ENCODE data around the gene RPL21.
"Not testable (repeated sequence)": the region's sequence is repeated elsewhere in the genome, so short reads cannot be mapped to it uniquely, and the experiment has no call there.

The RPL21 gene

DNA sequence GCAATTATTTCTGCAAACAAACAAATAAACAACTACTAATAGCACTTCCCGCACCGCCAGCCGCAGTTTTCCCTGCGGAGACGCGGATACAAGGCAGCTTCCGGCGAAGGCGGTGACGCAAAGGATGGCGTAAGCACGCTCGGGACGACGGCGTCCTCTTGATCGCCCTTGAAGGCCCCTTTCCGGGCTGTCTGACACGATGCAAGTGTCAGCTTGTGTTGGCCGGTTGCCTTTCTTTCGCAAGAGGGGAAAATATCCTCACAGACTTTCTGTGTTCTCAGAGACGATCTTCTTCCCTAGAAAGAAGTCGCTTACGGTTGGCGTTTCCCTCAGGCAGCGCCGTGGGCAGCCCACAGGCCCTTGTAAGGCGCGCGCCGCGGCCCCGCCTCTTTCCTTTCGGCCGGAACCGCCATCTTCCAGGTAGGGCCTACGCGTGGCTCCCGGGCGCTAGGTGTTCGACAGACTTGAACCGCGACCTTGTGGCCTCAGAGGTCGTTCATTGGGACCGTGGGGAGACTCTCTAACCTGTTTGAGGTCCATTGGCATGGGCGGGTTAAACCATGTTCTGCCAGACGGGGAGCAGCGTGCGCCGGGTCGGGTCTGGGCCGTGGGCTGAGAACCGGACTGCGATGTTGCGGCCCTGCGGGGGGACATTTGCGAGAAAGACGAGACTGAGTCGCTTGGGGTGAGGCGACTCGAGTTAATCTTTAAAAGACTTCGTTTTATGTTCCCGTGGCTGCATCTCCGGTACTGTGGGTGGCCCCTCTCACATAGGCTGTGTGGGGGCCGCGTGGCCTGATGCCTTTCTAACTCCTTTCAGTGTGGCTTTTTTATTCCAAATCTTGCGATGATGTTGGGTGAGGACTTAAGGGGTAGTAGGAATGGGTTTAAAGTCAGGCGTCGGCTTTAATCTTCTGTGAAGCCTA, at the start of gene RPL21:
Gene RPL21, plus strand, starts transcription at position 393 of the 926 bp plus-strand sequence. CDS start 2,219 bp downstream, outside the sequence.
- DNase-seq: peak; percentile 97 to 98 (median 98)

DNA sequence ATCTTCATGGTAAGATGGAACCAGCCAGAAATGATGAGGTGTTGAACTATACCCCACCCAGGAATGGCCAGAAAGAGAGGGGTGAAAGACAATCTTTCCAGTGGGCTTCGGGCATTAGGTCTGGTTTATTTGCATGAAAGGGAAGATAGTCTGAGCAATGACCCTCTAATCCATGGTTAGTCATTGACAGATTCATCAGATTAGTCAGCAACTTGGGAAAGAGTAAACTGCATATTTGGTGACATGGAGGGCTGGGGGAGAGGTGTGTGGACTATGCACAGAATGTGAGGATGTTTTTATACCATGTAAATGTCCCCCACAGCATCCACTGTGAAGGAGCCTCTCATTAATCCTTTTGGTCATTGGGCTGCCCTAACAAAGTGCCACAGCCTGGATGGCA, 49.7 kb upstream of the RPL21 start:
- peak in 1 of 3 donors; percentile 36 for DNase-seq

DNA sequence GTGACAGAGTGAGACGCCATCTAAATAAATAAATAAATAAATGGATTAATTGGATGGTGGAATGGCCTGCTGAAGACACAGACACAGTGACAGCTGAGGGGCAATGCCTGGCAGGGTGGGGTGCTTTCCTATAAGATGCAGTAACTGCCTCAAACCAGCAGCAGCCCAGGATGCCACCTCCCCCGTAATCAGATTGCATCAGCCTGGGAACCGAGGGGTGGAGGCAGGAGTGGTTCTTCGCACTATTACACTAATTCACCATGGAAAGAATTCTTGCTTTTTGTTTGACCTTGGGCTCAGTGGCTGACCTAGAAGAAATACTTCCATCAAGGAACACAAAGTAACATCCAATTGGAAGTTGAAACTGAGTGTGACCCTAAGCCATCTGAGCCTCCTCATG, 48.2 kb upstream of the RPL21 start:
- no peak for DNase-seq

DNA sequence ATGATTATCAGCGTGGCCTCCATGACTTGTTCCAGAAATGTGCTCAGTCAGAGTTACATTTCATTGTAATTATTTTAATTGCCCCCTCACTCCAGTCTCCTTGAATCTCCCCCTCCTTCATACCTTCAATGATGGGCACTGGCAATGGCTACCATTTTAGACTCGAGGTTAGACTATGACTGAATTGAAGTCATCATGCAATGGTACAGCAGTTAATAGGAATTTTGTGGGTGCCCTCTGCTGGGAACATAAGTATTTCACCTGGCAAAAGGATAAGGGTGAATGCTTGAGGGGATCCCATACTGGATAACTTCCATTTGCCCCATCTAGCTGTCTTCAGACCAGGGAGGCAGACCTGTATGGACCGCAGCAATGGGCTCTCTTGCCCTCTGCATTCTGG, 47.5 kb upstream of the RPL21 start:
- peak; percentile 46 to 57 (median 50) for DNase-seq

DNA sequence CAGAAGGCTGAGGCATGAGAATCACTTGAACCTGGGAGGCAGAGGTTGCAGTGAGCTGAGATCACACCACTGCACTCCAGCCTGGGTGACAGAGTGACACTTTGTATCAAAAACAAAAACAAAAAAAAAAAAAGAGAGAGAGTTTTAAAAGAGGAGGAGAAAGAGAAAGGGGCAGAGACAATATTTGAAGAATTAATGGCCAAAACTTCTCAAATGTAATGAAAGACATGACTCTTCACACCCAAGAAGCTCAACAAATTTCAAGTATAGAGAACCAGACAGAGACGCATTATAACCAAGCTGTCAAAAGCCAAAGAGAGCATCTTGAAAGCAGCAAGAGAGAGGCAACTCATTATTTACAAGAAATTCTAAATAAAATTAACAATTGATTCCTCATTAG, 42.8 kb upstream of the RPL21 start:
- DNase-seq: no peak

DNA sequence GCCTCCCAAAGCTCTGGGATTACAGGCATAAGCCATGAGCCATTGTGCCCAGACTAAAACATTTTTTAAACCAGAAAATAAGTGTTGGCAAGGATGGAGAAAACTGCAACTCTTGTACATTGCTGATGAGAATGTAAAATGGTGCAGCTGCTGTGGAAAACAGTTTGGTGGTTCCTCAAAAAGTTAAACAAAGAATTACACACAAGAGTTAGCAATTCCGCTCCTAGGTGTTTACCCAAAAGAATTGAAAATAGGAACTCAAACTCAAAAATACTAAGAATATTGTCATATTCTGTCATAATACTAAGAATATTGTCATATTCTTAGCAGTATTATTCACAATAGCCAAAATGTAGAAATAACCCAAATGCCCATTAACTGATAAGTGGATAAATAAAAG, 40.1 kb upstream of the RPL21 start:
- no peak for DNase-seq

DNA sequence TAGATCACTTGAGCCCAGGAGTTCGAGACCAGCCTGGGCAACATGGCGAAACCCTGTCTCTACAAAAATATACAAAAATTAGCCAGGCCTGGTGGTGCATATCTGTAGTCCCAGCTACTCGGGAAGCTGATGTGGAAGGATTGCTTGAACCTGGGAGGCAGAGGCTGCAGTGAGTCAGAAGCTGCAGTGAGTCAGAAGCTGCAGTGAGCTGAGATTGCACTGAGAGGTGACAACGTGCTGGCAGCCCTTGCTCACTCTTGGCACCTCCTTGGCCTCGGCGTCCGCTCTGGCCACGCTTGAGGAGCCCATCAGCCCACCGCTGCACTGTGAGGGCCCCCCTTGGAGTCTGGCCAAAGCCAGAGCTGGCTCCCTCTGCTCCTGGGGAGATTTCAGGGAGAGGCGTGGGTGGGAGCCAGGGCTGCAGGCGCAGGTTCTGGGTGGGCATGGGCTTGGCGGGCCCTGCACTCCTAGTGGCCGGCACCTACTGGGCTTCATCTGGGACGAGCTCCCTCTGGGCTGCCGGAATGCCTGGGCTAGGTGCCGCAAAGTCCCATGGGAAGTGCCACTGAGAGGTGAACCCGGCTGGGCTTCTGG, 39.5 kb upstream of the RPL21 start:
- peak; percentile 49 to 60 (median 53) for DNase-seq

DNA sequence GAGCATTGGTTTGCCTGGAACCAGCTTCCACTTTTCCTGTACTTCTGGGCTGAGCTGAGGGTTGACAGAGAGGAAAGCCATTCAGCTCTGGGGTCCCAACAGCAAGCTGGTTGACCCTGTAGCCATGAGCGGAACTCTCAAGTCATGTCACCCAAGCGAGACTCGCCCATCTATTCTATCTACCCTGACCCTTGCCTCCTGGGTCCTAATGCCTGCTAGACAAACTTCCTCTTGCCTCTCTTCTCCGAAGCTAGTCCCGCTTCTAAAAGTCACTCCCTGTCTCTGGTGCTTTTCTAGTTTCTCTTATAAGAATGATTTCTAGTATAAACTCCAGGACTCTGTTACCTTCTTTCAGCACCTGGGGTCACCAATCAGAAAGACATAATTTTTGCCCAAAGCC, 38.0 kb upstream of the RPL21 start:
- DNase-seq: not testable (repeated sequence)

DNA sequence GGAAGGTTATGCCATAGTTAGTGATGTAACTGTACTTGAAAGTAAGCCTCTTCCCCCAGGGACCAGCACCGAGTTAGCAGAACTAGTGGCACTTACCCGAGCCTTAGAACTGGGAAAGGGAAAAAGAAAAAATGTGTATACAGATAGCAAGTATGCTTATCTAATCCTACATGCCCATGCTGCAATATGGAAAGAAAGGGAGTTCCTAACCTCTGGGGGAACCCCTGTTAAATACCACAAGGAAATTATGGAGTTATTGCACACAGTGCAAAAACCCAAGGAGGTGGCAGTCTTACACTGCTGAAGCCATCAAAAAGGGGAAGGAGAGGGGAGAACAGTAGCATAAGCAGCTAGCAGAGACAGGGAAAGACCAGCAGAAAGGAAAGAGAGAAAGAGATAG, 33.6 kb upstream of the RPL21 start:
- DNase-seq: peak; percentile 71 to 81 (median 72)

DNA sequence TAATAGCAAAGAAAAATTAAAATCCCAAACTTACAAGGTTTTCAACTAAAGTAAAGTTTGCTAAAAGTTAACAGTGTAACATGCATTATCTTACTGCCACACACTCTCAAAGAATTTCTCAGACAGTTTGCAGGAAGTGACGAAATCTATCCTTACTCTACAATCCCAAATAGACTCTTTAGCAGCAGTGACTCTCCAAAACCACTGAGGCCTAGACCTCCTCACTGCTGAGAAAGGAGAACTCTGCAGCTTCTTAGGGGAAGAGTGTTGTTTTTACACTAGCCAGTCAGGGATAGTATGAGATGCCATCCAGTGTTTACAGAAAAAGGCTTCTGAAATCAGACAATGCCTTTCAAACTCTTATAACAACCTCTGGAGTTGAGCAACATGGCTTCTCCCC, 32.5 kb upstream of the RPL21 start:
- DNase-seq: peak; percentile 40 to 49 (median 43)

DNA sequence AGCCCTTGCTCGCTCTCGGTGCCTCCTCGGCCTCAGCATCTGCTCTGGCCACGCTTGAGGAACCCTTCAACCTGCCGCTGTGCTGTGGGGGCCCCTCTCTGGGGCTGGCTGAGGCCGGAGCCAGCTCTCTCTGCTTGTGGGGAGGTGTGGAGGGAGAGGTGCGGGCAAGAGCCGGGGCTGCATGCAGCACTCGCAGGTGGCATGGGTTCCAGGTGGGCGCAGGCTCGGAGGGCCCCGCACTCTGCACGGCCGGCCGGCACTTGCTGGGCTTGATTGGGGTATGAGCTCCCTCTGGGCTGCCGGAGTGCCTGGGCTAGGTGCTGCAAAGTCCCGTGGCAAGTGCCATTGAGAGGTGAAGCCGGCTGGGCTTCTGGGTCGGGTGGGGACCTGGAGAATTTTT, 31.7 kb upstream of the RPL21 start:
- no peak for DNase-seq

DNA sequence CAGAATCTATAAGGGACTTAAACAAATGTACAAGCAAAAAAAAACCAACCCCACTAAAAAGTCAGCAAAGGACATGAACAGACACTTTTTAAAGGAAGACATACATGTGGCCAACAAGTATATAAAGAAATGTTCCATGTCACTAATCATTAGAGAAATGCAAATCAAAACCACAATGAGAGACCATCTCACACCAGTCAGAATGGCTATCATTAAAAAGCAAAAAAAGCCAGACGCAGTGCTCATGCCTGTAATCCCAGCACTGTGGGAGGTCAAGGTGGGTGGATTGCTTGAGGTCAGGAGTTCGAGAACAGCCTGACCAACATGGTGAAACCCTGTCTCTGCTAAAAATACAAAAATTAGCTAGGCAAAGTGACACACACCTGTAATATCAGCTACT, 29.3 kb upstream of the RPL21 start:
- not testable (repeated sequence) for DNase-seq

DNA sequence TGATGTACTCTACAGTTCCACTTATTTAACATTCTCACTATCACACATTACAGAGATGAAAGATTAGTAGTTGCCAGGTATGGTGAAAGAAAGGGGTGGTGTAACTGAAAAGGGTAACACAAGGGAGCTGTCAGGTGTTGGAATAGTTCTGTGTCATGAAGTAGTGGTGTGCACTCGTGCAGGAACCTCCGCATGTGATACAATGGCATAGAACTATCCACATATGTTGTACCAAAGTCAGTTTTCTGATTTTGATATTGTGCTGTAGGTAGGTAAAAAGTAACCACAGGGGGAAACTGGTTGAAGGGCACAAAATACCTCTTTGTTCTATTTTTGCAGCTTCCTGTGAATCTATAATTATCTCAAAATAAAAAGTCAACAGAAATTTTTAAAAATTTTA, 24.4 kb upstream of the RPL21 start:
- no peak for DNase-seq

DNA sequence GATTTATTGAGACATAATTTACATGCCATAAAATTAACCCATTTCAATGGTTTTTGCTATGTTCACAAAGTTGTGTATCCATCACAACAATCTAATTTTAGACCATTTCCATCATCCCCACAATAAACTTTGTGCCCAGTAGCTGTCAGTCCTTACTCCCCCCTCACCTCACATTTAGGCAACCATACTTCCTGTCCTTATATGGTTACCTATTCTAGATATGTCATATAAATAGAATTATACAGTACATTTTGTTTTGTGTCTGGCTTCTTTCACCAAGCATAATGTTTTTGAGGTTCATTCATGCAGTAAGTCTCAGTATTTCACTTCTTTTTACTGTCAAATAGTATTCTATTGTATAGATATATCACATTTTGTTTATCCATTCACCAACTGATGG, 23.2 kb upstream of the RPL21 start:
- DNase-seq: no peak

DNA sequence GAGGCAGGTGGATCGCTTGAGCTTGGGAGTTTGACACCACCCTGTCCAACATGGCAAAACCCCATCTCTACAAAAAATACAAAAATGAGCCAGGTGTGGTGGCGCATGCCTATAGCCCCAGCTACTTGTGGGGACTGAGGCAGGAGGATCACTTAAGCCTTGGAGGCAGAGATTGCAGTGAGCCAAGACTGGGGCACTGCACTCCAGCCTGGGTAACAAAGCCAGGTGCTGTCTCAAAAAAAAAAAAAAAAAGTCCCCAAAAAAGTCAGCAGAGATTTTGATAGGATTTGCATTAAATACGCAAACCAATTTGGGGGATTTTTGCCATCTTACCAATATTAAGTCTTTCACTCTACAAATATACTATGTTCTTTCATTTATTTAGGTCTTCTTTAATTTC, 21.7 kb upstream of the RPL21 start:
- no peak for DNase-seq

DNA sequence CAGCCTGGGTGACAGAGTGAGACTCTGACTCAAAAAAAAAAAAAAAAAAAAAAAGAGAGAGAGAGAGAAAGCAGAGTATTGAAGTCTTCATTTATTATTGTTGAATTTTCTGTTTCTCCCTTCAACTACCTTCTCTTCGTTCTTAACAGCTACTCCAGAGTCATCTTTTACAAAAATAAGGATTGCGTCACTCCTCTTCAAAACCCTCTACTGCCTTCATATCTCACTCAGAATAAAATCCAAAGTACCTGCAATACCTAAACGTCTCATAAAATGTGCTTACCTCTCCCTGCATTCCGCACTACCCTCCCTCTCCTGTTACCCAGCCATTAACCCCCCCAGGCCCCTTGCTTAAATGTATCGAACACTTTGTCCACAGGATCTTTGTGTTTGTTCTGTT, 17.4 kb upstream of the RPL21 start:
- DNase-seq: no peak

DNA sequence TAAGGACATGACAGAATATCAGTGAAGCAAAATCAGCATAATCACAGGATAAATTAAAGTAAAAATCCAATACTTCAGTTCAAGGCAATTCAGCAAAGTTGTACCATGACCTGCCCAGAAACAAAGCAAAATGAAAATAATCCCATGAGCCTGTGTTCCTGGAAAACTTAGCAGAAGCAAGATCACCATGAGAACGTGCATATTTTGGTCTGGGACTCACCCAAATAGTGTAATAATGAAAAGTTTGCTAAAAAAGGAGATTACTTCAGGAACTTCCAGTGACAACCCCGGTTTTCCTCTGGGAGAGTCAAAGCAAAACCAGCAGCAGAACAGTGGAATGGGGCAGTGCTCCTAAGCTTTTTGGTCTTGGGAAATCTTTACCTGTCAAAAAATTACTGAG, 14.9 kb upstream of the RPL21 start:
- peak in 2 of 3 donors; percentile 49 to 57 for DNase-seq

DNA sequence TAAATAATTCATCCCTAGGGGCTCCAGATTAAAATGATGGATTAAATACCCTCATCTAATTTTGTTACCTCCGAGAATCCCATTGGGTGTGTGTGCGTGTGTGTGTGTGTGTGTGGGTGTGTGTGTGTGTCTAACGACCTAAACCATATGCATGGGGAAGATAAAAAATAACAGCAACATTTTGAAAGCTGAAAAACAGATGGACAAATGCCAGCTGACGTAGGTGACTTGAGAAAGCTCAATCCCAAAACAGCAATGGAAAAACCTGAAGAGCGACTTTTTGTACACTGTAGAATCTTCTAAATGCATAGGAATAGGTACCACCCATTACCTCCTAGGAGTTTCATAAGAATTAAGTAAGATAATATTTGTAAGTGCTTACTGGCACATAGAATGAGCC, 8.7 kb upstream of the RPL21 start:
- DNase-seq: no peak

DNA sequence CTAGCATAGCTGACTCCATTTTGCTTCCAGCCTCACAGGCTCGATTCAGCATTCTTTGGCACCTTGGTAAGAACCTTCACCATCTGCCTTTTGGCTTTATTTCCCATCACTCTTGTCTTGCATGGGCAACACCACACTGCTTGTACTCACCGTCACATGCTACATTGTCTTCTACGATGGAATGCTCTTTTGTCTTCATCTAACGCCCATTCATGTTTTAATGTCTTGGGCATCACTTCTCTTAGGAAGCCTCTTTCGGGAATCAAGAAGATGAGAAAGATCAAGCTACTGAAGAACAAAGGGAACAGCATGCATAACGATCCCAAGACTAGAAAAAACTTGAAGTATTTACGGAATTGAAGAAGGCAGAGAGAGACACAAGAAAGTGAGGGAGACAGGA, 5.7 kb upstream of the RPL21 start:
- DNase-seq: no peak

DNA sequence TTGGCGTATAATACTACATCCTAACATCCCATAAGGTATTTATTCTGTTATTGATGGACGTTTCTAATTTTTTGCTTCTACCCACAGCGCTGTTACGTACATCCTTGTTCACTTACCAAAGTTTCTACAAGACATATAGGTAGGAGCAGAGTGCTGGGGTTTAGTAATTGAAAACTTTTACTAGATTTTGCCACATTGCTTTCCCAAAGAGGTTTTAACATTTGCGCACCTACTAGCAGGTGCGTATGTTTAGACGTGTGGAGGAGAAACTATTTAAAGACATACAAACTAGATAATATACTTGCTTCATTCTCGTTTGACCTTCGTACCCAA, 559 bp upstream of the RPL21 start:
- DNase-seq: no peak

DNA sequence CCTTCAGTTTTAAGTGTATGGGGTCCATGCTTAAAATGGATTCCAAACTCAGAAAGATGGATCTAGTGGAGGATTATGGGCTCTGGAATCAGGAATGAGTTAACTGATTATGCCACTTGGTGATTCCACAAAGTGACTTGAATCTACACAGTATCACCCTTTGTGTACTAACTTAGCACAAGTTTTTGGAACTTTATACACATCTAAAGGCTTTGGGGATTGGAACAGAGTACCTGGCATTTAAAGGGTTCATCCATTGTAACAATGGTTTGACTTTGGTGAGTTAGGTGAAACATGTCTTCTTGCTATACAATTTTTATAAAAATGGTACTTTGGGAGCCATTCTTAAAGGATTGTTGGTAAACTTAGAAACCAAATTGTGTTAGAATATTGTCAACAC, 1.1 kb downstream of the RPL21 start:
- DNase-seq: no peak

DNA sequence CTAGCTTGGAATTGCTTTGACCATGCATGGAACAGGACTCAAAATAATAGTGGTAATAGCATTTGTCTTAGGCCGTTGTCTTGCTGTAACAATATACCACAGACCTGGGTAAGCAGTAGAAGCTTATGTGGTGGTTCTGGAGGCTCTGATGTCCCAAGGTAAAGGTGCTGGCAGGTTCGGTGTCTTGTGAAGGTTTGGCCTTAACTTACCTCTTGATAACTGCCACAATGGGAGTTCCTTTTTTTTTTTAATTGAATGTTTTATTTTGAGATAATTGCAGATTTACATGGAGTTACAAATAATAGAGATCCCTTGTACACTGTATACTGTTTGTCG, 5.8 kb downstream of the RPL21 start:
- DNase-seq: no peak

DNA sequence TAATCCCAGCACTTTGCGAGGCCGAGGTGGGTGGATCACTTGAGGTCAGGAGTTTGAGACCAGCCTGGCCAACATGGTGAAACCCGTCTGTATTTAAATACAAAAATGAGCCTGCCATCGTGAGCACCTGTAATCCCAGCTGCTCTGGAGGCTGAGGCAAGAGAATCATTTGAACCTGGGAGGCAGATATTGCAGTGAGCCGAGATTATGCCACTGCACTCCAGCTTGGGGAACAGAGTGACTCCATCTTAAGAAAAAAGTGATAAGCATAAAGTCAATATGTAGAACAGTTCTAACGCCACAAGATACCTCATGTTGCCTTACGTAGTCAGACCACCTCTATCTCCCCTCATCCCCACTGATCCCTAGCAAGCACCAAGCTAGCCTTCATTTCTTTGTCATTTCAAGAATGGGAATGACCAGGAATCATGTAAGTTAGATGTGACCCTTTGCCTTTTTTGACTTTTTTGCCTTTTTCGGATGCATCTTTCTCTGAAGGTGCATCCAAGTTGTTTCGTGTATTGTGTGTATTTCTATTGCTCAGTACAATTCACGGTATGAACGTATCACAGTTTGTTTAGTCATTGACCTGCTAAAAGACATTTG, 6.4 kb downstream of the RPL21 start:
- DNase-seq: no peak

All from suppressor macrophage treated with lipopolysaccharide for 1 hour (primary cell).